Epithelial cell of prostate (primary cell): ENCODE data around the gene DHRSX.
"Not testable (repeated sequence)": the region's sequence is repeated elsewhere in the genome, so short reads cannot be mapped to it uniquely, and the experiment has no call there.

Experiments
- DNase-seq: peaks from one replicate; pipeline ENCODE4 v3.0.0-alpha.2; 2011; ENCODE audit warnings: low read depth, low spot score
- H3K27ac ChIP-seq: fragments of 450-650 bp; 2 replicates; pipeline ENCODE4 v1.5.1; 2017; ENCODE audit warnings: mild to moderate bottlenecking

DHRSX gene

GRCh38 chrX:2500803-2501558, at the start of gene DHRSX, which contains the start of gene ZBED1:
Gene DHRSX, minus strand, starts transcription at chrX:2500976. Its CDS starts 51 bp downstream, at chrX:2500925.
Gene ZBED1, minus strand, starts transcription at chrX:2500976. Its CDS starts 10,257 bp downstream, at chrX:2490719.
- no peak for DNase-seq
- peak within 1 kb of the TSS; percentile 50 for H3K27ac ChIP-seq

GRCh38 chrX:2549876-2550275, 49.1 kb upstream of the DHRSX start:
- no peak overlapping the region for H3K27ac ChIP-seq
- no peak for DNase-seq

GRCh38 chrX:2548711-2549423, 48.1 kb upstream of the DHRSX start:
- no peak for DNase-seq

GRCh38 chrX:2547736-2548135, 47.0 kb upstream of the DHRSX start:
- DNase-seq = no peak
- H3K27ac ChIP-seq = no peak overlapping the region

More at GRCh38 chrX:2548711-2549423, 48.1 kb upstream of the DHRSX start:
- H3K27ac ChIP-seq = no peak overlapping the region

- DNase-seq = no peak
- H3K27ac ChIP-seq = no peak overlapping the region
Measured at GRCh38 chrX:2546496-2546895, 45.7 kb upstream of the DHRSX start.

GRCh38 chrX:2545144-2545543, 44.4 kb upstream of the DHRSX start:
- DNase-seq = no peak
- H3K27ac ChIP-seq = no peak overlapping the region

- no peak for DNase-seq
- no peak overlapping the region for H3K27ac ChIP-seq
Measured at GRCh38 chrX:2542826-2543521, 42.2 kb upstream of the DHRSX start.

- no peak overlapping the region for H3K27ac ChIP-seq
- DNase-seq = no peak
Measured at GRCh38 chrX:2541603-2542002, 40.8 kb upstream of the DHRSX start.

- H3K27ac ChIP-seq = no peak overlapping the region
- DNase-seq = no peak
Measured at GRCh38 chrX:2540426-2540947, 39.7 kb upstream of the DHRSX start.

- DNase-seq = no peak
- H3K27ac ChIP-seq = no peak overlapping the region
Measured at GRCh38 chrX:2539586-2539985, 38.8 kb upstream of the DHRSX start.

- no peak for DNase-seq
Measured at GRCh38 chrX:2538031-2538757, 37.4 kb upstream of the DHRSX start.

GRCh38 chrX:2536974-2537373, 36.2 kb upstream of the DHRSX start:
- H3K27ac ChIP-seq = no peak overlapping the region
- DNase-seq = no peak

More at GRCh38 chrX:2538031-2538757, 37.4 kb upstream of the DHRSX start:
- no peak overlapping the region for H3K27ac ChIP-seq

GRCh38 chrX:2536141-2536540, 35.4 kb upstream of the DHRSX start:
- H3K27ac ChIP-seq = no peak overlapping the region
- DNase-seq = no peak

GRCh38 chrX:2534261-2535021, 33.7 kb upstream of the DHRSX start:
- DNase-seq, H3K27ac ChIP-seq: not testable (repeated sequence)

GRCh38 chrX:2533424-2533823, 32.6 kb upstream of the DHRSX start:
- DNase-seq = no peak
- H3K27ac ChIP-seq = no peak overlapping the region

- no peak for DNase-seq
- no peak overlapping the region for H3K27ac ChIP-seq
Measured at GRCh38 chrX:2526390-2526789, 25.6 kb upstream of the DHRSX start.

GRCh38 chrX:2523911-2524310, 23.1 kb upstream of the DHRSX start:
- no peak for DNase-seq
- H3K27ac ChIP-seq = no peak overlapping the region

GRCh38 chrX:2521927-2522386, 21.2 kb upstream of the DHRSX start:
- no peak overlapping the region for H3K27ac ChIP-seq
- DNase-seq = no peak
